A673 (cell line): ENCODE data around the gene YJEFN3.

Source experiments
- CTCF ChIP-seq: fragments of 300-800, 200-600 bp; sonication (generic); conservative IDR thresholded peaks from 2 replicates; pipeline ENCODE4 v1.5.1; 2017; ENCODE audit warnings: low read depth, mild to moderate bottlenecking, antibody characterized with exemption, low read length, moderate library complexity, mixed read lengths
- EZH2 ChIP-seq: fragments of 200-600 bp; sonication (generic); IDR thresholded peaks from 2 replicates; pipeline ENCODE4 v1.6.1; 2017; ENCODE audit warnings: borderline replicate concordance, low read depth, mild to moderate bottlenecking, mixed read lengths, antibody characterized with exemption, low read length; ENCODE audit not compliant: poor library complexity, severe bottlenecking

DNA sequence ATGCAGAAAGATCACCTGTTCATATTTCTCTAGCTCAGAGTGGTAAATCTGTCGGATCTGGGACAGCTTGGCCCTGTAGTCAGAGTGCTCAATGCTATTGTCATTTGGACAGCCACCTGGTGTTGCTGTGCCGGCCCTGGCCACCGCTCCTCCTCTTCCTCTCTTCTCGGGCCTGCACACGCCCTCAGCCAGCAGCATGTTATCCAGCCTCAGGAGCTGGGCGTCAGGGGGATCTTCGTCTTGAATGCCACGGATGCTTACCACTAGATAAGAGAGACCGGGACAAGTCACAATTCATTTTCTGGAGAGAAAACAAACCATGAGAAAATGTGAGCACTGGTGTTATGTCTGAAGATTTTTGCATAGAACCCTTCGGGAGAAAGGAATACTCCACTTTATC is 41.9 kb downstream of the YJEFN3 start:
- no peak for TF ChIP-seq CTCF
- TF ChIP-seq EZH2 = no peak
